T1000 (cell line): ENCODE measurements around the gene PLXNA4.

ENCODE experiments used
- DNase-seq: peaks from one replicate; lab custom pipeline; 2025; ENCODE audit warnings: mixed read lengths; lab: John Stamatoyannopoulos, UW

The PLXNA4 gene

DNA sequence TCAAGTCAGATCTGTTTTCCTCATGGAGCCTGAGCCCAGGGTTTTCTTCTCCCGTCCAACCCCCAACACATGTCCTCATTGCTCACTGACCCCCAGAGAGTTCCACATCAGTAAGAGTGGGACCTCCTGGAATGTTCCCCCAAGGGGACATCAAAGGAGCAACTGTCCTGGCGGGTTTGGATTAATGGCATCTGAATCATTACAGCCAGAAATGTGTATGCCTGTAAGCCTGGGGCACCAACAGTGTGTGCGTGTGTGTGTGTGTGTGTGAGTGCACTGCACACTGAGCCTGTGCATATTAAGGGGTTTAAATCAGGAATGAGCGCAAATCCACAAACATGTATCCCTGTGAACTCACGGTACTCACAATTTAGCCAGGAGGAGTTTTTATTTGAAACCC, 222.3 kb downstream of the PLXNA4 start:
- no peak for DNase-seq

DNA sequence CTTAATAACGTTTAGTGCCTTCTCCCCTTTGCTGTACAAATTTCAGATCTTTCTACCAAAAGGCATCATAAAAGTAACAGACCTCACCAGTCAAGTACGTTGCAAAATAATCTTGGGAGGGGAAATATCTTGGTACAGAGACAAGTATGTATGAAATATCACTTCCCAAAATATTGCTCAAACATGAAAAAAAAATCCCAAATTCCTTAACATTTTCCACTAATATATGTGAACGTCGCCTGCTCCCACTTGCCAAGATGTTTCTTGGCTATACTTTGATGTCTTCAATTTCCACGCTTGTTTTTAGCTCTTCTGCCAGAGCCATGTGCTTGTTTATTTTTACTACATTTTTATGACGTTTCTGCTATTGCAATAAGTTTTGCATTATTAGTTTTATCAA, 223.5 kb downstream of the PLXNA4 start:
- DNase-seq: no peak

DNA sequence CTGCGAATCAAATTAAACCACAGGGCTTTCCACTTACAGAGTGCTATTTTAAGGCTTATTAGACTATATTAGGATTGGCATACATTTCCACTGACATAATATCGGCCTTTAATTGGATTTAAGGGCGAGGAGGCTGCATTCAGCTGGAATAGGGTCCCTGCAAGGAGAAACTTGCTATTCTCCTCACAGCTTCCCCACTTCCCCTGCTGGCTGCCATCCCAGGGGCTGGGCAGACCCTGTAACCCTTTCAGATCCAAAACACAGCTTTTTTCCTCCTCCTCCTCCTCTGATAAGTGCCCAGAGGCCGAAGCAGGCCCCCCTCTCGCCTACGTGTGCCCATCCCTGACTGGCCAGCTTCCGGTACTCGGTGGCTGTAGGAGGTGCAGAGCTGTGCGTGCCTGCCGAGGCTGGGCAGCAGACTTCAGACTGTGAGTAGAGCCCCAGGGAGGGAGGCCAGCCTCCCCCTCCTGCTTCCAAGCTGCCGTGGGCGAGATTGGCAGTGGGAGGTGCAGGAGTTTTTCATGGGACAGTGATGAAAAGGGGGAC, 224.2 kb downstream of the PLXNA4 start:
- DNase-seq: no peak

DNA sequence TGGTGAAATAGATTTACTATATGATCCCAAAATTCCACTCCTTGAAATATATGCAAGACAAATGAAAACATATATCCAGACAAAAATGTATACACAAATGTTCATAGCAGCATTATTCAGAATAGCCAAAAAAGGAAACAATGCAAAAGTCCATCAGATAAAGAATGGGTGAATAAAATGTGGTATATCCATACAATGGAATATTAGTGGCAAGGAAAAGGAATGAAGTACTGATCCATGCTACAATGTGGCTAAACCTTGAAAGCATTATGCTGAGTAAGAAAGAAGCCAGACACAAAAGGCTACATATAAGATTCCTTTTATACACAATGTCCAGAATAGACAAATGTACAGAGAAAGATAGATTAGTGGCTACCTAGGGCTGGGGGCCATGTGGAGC, 225.5 kb downstream of the PLXNA4 start:
- DNase-seq: no peak

DNA sequence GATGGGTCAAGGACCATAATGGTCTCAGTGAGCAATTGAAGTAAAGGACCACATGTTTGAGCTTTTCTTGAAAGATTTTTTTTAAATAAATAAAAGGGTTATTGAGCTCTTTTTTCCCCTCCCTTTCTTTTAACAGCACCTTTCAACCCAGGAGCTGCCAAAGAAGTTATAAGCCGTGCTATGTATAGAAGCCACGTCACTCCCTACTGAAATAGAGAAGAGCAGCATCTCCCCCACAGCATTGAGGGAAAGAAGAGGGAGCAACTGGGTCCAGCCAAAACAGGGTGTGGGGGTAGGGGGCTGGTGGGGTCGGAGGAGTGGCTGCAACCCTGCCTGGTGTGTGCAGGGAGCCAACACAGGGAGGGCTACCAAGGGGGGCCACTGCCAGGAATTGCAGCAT, 227.2 kb downstream of the PLXNA4 start:
- no peak for DNase-seq

DNA sequence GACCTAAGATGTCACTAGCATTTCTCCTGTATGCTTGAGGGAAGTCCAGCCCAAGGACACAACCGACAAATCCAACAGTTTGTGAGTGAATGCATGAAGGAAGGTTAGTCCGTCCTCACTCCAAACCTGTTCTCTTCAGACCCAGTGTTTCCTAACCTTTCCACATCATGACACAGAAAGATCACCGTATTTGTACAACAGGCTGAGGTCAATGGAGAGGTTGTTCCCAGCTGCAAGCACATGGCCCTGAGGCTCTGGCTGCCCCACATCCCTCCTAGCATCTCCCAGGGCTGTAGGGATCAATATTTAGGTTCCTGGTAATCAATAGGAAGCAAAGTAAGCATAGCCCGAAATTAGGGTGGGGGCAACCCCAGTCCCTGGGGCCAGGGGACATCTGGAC, 227.9 kb downstream of the PLXNA4 start:
- no peak for DNase-seq

DNA sequence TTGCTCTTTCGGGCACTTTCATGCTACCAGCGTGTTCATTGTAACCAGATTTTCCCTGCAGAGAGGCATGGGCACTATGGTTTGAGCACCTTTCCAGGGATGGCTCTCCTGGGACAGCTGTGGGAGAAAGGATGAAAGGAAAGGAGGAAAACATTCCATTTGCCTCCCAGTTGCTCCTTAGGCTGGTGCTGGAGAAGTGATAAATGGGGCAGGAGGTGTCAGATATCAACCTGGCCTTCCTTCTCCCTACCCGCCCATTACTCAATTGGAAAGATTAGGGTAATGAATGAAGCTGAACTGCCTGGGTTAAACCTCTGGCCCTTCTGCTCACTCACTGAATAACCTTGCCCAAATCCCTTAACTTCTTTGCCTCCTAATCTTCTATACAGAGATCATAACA, 228.4 kb downstream of the PLXNA4 start:
- no peak for DNase-seq

DNA sequence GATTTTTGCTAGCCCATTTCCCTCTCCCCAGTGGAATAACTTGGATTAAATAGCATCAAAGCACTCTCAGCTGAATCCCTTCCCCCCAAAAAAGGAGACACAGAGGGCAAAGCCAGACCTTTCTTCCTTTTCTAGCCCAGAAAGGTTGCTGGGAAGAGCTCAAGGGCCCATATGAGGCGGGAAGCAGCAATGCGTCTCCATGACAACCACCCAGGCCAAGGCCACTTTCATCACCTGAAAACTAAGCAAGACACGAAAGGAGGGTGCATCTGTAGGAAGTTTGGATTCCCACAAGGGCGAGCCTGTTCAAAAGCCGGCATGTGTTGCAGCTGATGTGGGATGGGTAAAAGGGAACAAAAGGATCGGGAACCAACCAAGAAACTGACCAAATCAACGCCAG, 229.1 kb downstream of the PLXNA4 start:
- no peak for DNase-seq

DNA sequence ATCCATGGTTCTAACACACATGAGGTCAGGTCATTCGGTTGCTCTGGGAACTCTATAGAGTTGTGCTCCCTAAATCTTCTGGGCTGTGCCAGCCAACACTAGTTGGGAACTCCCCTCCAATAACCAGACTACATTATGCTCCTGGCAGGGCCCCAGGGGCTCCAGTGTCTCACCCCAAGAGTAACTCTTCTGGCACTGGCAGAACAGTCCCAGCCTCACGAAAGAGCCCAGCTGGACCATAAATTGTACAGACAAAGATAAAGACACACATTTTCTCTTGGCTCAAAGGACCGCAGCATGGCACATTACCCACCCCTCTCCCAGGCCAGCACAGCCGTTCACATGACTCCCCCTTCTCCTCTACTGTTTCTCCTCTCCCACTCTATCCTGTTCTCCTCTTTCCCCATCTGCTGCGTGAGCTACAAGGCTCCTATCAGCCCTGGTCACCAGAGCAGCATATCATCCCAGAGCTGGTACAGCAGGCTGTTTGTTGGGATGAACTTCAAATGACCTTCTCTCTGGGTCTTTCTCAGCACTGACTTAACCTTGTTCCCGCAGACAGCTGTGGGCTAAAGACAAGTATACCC, 230.6 kb downstream of the PLXNA4 start:
- DNase-seq: no peak

DNA sequence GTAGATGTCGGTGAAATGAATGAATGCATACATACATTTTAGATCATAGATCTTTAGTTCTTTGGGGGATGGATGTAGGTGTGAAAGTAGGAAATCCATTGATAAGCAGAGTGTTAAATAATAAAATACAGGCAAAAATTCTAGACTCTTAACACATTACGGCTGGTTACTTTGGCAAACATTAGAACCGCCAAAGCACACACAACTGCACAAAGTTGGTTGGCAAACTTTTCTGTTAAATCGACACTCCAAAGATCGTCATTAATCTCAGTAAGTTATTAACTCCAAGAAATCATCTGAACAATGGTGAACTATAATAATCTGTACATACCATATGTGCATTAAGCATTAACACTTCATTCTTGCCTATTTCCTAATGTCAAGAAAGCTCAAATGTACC, 231.2 kb downstream of the PLXNA4 start:
- DNase-seq: no peak

DNA sequence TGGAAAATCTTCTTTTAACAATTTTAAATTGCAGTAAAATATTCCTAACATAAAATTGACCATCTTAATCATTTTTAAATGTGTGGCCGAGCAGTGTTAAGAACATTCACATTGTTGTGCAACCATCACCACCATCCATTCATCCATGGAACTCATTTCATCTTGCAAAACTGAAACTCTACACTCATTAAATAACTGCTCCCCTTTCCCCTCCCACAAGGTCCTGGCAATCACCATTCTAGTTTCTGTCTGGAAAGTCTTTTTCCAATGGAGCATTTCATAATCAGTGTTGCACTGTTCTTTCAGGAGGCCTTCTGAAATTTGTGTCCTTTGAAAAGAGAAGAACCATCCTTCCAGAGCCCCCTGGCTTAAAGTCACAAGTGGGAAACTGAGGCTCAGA, 233.1 kb downstream of the PLXNA4 start:
- DNase-seq: no peak

DNA sequence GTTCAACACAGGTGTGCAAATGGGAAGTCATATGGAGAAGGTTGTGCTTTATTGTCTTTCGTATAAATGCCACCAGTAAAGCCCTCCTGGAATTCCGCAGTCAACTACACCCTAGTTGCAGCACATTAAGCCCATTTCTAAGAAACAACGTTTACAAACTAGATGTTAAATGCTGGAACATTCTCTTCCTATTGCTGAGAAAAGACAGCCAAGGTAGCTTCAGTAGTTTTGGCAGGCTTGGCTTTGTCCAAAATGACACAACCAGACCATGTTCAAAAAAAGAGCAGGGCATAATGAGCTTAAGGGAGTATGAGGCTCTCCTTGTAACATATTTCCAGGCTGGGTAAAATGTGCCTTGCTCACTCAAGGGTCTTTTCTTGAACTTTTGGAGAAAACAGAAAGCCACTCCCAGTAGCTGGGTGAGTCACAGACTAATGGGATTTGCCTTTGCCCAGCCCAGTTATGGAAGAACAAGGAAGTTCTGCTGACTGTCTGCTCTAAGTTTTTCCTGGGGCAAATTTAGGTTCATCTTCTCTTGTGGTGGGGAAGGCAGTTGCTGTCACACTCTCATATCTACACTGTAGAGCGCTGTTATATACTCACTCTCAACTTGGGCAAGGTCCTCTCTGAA, 238.7 kb downstream of the PLXNA4 start:
- DNase-seq: no peak

DNA sequence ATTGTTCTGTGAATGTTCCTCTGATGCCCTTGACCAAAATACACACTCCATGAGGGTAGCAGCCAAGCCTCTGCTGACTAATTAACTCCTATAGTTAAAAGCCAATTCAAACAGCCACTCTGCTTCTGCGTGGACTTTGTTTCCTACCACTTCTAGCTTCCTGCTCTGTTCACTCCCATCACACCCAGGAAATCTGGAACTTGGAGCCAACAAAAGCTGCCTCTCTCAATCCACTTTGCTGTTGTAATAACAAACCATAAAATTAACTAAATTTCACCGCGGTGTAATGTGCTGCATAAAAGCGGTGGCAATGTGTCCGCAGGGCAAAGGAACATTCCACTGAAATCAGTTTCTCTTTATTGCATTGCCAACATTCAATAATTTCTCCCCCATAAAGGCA, 239.5 kb downstream of the PLXNA4 start:
- DNase-seq: no peak

DNA sequence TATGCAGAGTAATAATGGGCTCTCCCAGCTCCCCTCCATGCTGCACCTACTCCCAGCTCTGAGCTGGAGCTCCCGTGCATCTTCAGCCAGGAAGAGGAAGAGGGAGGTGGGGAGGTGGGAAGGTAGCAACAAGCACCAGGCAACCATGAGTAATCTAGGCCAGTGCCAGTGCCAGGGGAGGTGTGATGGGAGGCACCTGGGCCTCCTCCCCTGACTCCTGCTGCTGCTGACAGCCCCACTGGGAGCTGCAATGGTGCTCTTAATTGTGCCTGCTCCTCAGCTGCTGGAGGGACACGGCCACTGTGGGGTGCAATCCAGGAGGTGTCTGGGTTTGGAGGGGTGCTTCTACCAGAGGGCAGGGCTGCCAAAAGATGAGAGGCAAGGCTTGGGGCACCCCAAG, 243.0 kb downstream of the PLXNA4 start:
- no peak for DNase-seq

DNA sequence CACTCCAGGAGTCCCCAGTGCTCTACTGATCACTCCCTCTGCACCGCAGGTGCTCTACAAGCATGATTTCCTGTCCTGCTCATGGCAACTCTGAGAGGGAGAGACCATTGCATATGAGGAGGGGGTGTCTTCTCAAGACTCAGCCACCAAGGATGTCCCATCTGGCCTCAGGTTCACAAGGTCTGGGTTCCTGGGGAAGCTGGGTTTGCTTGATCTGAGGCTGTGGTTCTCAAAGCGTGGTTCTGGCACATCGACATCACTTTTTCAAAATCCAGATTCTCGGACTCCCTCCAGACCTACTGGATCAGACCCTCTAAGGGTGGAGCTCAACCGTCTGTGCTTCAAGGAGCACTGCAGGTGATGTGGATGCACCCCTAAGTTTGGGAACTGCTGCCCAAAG, 247.5 kb downstream of the PLXNA4 start:
- no peak for DNase-seq

DNA sequence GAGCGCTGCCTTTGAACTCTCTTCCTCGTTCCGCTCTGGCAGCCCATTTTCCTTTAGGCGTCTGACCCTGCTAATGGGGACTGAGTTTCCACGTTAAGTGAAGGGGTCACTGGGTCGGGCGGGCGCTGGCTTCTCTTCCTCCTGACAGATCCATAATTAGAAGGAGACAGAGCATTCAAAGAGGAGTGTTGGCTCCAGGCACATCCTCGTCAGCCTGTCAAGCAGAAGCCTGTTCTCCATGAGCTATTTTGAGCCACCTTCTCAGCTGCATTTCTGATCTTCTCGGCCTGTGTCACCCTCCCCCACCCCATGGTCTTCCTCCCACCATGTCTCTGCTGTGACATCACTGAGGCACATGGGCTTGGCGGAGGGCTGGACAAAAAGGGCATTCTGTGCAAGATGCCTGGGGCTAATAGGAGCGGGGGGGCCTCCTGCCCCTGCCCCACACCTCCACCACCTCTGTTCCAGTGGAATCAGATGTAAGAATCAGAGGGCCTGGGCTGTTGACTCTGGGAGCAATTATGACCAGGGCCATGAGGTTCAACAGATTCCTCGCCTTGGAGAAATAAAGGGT, 248.1 kb downstream of the PLXNA4 start:
- no peak for DNase-seq

DNA sequence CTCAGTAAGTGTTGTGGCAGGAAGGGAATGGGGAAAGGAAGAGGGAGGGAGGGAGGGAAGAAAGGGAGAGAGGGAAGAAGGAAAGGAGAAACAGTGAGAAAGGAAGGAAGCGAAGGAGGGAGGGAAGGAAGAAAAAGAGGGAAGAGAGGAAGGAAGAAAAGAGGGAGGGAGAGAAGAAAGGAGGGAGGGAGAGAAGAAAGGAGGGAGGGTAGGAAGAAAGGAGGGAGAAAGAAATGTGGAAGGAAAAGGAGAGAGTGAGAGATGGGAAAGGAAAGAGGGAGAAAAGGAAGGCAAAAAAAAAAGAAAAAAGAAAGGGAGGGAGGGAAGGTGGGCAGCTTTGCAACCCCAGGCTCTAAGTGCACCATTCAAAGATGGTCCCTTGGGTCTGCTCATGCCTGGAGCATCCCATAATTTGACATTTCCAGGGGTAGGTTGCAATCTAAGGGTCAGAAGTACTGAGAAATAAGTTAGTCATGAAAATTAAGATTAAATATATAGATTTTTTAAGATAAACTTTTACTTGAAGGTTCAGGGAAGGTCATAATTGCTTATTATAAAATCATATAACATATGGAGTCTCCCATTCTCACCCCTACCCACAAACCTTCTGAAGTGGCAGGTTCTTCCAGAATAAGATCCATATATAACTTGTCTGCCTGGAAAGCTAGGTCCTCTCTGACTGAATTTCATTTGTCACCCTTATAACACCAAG, 249.2 kb downstream of the PLXNA4 start:
- DNase-seq: no peak

DNA sequence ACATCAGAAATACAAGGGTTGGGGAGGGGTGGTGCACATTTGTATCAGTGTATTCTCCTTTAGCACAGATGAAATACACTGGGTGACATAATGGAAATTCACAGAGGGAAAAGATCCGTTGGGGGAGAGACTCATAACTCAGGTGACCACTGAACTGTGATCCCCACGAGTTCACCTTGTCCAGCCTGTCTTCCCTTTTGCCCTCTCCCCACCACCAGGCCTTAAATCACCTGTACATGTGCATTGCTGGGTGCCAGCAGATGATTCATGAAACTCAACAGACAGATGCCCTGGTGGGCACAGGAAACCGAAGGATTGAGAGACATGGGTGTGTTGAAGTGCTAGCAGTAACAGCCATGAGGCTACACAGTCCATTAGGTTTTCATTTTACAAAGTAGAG, 253.3 kb downstream of the PLXNA4 start:
- DNase-seq: no peak

DNA sequence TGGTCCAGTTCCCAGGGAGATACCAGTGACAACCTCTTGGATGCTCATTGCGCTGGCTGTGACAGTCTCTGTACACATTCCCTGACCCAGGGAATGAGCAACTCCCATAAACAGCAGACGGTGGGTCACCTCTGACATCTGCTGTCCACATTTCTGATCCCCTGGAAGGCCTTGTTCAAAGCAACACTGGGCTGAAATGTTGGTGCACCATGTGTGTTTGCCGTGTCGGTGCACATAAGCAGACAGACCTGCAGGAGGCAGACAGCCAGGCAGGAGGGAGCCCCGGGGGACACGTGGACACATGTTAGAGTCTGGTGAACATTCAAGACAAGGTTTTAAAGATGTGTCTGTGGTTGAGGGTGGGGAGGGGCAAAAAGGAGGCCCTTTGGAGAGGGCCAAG, 254.9 kb downstream of the PLXNA4 start:
- DNase-seq: no peak

DNA sequence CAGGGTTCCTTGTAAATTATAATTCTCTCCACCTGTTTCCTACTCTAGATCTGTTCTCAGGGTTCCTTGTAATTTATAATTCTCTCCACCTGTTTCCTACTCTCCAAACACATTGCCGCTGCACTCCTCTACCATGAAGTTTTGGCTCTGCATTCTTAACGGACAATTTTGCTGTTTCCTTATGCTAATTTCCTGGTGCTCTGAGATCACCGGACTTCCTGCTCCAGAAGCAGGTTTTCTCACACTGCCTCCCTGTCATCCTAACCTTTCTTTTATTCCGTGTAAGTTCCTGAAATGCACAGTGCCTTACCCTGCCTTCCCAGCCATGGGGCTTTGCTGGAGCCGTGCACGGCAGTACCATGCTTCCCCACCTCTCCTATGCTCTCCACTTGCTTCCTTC, 256.8 kb downstream of the PLXNA4 start:
- DNase-seq: no peak

DNA sequence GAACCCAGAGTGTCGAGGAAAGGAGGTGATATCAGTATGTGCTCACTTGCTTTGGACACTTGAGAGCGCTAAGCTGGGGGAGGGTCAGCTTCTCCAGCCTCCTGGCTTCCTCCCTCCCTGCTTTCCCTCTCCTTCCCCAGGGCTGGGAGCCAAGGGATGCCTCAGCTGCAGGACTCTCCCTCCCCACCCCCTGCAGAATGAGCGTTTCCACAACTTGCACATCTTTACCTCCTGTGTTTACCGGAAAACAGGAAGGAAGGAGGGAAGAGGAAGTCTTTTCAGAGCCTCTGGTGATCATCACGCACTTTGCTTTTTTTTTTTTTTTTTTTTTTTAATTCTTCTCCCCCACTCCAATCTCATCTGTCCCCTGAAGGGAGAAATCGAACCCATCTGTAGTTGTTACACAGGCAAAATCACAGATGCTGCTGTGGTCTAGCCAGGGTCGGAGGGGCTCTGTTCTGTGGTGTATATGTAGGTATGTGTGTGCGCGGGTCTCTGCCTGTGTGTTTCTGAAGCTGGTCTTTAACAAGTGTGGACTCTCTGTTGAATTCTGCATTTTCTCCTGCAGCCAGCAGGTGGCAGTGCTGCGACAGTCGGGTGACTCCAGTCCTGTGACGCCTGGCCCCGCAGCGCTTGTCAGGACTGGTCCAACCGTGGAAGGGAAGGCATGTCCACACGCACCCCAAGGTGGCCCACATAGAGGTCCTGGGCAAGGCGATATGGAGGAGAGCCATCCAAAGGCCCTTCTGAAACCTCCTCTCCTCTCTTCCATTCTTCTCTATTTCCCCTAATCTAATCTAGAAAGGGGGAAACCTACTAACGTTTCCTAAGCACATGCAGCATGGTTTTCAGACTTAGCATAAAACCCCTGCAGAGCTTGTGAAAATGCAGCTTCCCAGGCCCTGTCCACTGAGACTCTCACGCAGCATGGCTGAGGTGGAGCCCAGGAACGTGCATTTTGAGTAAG, 257.6 kb downstream of the PLXNA4 start:
- peak; percentile 54 for DNase-seq
